IPS-11a (cell line): ENCODE measurements around the gene TRPM2.
"Not testable (repeated sequence)": the region's sequence is repeated elsewhere in the genome, so short reads cannot be mapped to it uniquely, and the experiment has no call there.

Experiments used
- H3K4me3 ChIP-seq: one replicate; pipeline ENCODE4 v1.5.1; 2013; ENCODE audit warnings: low read depth, low read length, control low read depth

Gene TRPM2

GRCh38 chr21:44405948-44406872, 52.8 kb downstream of the TRPM2 start:
- H3K4me3 ChIP-seq: no peak overlapping the region

GRCh38 chr21:44406953-44407352, 53.5 kb downstream of the TRPM2 start:
- no peak overlapping the region for H3K4me3 ChIP-seq

DNA sequence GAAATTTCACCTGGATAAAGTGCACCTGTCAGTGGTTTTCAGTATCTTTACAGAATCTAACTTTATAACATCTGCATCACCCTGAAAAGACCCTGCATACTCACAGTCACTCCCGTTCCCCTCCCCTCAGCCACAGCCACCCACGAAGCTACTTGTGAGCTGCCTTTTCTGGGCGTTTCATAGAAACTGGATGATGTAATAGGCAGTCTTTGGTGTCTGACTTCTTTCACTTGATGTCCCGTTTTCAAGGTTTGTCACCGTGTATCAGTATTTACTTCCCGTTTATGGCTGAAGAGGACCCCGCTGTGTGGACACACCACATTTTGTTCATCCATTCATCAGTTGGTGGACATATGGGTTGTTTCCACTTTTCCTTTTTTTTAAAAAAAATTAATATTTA, 54.1 kb downstream of the TRPM2 start:
- H3K4me3 ChIP-seq: no peak overlapping the region

DNA sequence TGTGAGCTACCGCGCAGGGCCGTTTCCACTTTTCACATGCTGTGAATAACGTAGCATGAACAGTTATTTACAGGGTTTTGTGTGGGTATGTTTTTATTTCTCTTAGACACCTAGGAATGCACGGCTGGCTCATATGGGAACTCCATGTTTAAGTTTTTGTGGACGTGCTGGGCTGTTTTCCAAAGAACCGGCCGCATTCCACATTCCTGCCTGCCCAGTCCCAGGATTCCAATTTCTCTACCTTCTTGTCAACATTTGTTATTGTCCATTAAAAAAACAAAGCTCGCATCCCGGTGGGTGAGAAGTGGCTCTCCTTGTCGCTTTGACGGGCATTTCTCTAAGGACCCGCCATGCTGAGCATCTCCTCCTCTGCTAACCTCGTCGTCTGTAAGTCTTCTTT, 54.8 kb downstream of the TRPM2 start:
- no peak overlapping the region for H3K4me3 ChIP-seq

DNA sequence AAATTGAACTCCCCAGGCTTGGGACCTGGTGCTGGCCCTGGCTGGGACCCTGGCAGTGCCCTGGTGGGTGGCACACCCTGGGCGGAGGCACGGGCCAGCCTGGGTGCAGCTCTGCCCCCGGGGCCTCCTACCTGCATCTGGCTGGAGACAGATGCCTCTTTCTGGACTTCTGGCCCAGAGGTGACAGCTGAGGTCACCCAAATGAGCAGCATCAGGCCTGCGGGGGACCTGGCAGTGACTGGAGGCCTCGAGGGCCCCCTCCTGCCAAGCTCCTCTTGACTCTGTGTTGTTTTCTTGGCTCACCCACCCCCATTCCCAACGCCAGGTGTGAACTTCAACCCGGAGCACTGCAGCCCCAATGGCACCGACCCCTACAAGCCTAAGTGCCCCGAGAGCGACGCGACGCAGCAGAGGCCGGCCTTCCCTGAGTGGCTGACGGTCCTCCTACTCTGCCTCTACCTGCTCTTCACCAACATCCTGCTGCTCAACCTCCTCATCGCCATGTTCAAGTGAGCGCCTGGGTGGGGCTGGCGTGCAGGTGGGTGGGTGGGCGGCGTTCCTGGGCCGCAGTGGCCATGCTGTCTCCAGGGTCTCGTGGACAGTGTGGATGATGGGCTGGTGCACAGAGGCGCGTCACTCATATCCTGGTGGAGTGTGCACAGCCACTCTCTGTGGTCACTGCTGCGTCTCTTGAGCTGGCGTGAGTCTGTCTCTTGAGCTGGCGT, 60.3 kb downstream of the TRPM2 start:
- no peak overlapping the region for H3K4me3 ChIP-seq

DNA sequence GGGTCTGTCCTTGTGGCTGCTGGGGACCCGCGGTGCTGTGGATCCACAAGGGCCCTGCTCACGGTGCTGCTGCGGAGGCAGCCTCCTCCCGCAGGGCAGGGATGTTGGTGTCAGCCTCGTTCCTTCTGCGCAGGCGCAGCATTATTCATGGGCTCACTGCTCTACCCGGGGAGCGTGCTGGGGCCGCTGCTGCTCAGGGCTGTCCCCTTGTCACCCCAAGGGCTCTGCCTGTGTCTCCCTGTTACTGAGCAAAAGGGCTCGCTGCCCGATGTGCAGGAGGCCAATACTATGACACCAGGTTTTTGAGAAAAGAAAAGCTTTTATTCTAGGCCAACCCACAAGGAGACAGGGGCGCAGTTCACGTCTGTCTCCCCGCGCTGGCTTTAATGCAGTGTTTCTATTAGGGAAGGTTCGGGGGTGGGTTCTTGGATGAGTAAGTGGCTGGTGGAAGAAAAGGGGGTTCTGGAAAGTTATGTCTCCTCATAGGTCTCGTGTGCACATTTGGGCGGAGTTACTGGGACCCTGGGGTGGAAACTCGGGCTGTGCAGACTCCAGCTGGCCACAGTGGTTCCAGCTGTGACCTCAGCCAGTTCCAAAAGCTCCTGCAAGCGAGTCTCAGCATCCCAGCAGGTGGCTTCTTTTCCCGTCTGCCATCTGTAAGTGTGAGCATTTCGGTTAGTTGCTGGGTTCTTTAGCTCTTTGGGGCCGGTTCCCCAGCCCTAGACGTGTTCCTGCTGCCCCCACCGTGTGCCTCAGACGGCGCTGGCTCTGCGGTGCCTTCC, 61.1 kb downstream of the TRPM2 start:
- H3K4me3 ChIP-seq: no peak overlapping the region

DNA sequence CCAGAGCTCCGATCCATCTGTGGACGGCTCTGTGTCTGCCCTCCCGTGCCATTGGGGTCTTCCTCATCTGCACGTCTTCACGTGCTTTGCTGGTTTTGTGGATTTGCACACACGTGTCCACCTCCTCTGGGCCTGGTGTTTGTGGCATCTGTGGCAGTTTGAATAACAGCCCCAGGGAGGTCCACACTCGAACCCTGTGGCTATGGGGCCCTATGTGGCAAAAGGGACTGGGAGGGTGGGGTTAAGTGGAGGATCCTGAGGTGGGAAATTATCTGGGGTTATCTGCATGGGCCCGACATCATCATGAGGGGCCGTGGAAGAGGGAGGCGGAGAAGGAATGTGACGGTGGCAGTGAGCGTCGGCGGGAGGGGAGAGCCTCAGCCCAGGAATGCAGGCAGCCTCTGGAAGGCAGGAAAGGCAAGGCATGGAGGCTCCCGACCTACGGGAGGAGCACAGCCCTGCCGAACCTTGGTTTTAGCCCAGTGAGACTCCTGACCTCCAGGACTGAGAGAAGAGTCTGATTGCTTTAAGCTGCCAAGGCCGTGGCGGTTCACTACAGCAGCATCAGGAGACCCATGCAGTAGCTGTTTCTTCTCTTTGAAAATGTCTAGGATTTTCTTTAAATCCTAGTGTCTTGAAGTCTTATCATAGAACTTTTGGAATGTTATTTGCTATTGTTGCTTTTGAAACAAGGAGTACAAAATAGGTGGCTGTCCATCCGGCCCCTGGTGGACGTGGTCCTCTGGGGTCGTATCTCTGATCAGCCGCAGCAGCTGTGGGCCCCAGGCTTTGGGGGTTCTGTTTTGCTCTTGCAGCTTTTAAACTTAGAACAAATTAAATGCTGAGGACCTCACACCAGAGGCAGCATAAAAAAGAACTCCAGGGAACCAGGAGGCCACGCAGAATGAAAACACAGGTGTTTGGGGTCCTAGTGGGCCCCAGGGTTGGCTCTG, 61.9 kb downstream of the TRPM2 start:
- H3K4me3 ChIP-seq: no peak overlapping the region

GRCh38 chr21:44416193-44416592, 62.8 kb downstream of the TRPM2 start:
- no peak overlapping the region for H3K4me3 ChIP-seq

DNA sequence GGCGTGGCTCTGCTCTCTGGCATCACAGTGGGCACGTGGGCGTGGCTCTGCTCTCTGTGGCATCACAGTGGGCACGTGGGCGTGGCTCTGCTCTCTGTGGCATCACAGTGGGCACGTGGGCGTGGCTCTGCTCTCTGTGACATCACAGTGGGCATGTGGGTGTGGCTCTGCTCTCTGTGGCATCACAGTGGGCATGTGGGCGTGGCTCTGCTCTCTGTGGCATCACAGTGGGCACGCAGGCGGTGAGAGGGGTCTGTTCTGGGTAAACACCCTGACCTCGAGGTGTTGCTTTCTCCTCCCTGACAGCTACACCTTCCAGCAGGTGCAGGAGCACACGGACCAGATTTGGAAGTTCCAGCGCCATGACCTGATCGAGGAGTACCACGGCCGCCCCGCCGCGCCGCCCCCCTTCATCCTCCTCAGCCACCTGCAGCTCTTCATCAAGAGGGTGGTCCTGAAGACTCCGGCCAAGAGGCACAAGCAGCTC, 64.2 kb downstream of the TRPM2 start:
- not testable (repeated sequence) for H3K4me3 ChIP-seq

- no peak overlapping the region for H3K4me3 ChIP-seq
These were observed 64.9 kb downstream of the TRPM2 start for GRCh38 chr21:44418108-44418875.

GRCh38 chr21:44418876-44419230, 65.4 kb downstream of the TRPM2 start:
- H3K4me3 ChIP-seq: no peak overlapping the region

- H3K4me3 ChIP-seq: no peak overlapping the region
These were observed 66.3 kb downstream of the TRPM2 start for GRCh38 chr21:44419679-44420078.

DNA sequence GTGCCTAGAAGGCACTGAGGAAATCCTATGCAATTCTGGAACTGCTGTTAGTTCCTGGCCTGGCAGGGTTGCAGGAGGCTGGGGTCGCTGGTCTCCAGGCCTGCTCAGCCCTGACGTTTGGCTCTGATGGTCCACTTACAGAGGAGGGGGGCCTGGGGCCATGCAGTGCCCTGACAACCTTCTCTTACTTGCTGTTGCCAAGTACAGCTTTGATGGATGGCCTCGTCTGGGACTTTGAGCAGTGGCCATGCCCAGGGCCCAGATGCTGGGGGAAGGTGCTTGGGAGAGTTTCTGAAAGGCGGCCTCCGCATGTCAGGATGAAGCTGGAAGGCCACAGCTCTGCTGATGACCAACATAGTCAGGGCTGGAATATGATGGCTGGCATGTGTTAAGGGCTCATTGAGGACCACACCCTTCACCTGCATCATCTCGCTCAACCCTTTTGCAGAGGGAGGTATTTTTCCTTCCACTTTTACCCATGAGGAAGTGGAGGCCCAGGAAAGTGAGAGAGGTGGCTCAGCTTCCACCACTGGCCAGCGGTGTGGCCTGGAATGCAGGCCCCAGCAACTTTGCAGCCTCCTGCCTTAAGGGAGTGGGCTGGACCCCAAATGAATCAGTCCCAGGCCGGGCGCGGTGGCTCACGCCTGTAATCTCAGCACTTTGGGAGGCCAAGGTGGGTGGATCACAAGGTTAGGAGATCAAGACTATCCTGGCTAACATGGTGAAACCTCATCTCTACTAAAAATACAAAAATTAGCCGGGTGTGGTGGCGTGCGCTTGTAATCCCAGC, 67.2 kb downstream of the TRPM2 start:
- no peak overlapping the region for H3K4me3 ChIP-seq

DNA sequence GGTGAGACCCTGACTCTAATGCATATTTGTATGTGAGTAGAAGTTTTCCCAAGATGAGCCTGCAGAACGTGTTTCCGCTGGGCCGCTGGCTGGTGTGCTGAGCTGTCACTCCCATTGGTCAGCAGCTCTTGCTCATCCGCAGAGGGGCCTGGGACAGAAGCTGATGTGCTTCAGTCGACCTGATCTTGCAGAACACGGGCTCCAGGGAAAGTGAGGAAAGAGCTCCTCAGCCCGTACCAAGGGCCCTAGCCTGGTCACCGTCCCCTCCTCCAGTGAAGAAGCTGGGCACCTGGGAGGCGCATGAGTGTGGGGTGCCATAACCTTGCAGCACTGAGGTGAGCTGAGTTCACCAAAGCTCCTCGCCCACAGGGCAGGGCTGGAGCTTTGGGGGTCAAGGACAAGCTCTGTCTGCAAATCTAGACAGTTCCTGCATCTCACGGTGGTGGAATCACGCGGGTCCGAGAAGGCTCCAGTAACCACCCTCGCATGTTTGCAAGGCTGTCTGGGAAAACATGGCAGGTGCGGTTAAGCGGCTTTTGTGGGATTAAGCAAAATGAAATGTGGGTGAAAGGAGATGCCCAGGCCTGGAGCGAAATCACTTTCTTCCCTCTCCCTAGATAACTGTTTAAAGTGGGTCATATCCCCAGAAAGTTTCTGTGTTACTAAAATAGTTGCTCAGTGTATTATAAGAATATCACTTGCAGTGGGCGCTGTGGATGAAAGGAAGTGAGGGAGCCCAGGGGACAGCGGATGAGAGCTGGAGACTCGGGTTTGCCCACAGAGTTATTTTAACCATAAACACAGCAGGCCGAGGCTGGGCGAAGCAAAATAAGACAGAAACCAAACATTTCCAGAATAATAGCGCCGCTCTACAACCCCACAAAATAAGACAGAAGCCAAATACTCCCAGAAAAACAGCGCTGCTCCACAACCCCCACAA, 68.8 kb downstream of the TRPM2 start:
- no peak overlapping the region for H3K4me3 ChIP-seq

- H3K4me3 ChIP-seq: no peak overlapping the region
These were observed 69.9 kb downstream of the TRPM2 start for GRCh38 chr21:44423312-44423821.

DNA sequence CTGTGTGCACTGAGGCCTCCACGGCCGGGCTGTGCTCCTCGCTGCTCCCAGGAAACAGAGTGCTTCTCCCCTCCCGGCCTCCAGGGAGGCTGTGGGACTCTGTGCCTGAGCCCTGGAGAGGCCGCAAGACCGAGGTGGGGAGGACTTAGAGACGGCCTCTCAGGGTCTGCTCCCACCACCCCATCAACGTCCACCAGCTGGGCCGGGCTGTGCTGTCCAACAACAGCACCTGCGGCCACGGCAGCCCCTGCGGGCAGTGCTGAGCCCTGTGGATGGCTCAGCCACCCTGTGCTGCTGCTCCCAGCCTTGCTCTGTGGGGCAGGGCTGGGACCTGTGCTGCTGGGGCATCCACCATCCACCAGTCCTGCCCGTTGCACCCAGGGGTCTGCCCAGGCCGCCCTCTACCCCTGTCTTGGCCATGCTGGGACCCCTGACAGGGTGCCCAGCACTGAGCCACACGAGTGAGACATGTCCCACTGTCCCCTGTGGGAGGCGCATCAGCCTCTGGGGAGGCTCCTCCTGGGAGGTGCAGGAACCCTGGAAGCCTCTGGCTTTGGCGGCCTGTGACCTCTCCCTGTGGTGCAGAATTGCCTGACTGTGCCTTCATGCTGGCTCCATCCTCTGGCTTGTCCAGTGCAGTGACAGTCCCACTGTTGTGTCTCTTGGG, 70.7 kb downstream of the TRPM2 start:
- H3K4me3 ChIP-seq: no peak overlapping the region
